DOHH2 (cell line): Measurements from ENCODE around the gene PRMT2.

Experiments used
- CTCF ChIP-seq: fragments of 200-600 bp; sonication (generic); IDR thresholded peaks from one replicate; pipeline ENCODE4 v1.5.1; 2014; ENCODE audit warnings: antibody characterized with exemption, mild to moderate bottlenecking, low read depth, low read length; ENCODE audit not compliant: poor library complexity, severe bottlenecking
- EZH2phosphoT487 ChIP-seq: fragments of 200-600 bp; sonication (generic); IDR thresholded peaks from 2 replicates; pipeline ENCODE4 v1.6.1; 2017; ENCODE audit warnings: borderline replicate concordance, mild to moderate bottlenecking, antibody characterized with exemption, low read length, moderate library complexity, mixed read lengths

GRCh38 chr21:46662367-46662654 lies 26.8 kb downstream of the PRMT2 start:
- TF ChIP-seq CTCF (no peak), EZH2phosphoT487 (no peak)
